ENCODE measurements around the gene DDX42.

DDX42 gene

GRCh38 chr17:63834431-63835166, 60.6 kb downstream of the DDX42 start:
- TF ChIP-seq CTCF (IDR thresholded peaks at IDR 0.05; ENCODE audit: low read depth, low read length), result peak; percentile 65
- no peak for DNase-seq (ENCODE audit: extremely low read depth, low read depth)

- no peak for TF ChIP-seq CTCF (IDR thresholded peaks at IDR 0.05; ENCODE audit: low read depth, low read length)
- DNase-seq (ENCODE audit: extremely low read depth, low read depth), result no peak
Observed at GRCh38 chr17:63835167-63835720, 61.3 kb downstream of the DDX42 start.

DNA sequence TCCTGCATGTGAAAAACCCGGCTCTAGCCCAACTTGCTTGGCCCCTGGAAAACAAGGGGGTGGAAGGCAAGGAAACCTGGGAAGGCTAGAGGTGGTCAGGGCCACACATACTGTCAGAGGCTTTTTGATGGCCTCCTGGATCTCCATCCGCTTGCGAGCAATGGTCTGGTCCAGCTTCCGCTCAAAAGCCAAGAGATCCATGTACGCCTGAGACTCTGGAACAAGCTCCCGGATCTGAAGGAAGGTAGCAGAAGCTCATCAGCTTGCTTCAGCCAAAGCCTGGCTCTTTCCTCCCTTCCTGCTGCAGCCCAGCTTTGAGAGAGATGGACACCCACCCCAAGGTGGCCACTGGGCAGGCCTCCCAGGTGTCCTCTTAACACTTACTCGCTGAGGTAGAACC, 62.8 kb downstream of the DDX42 start:
- TF ChIP-seq CTCF (IDR thresholded peaks at IDR 0.05; ENCODE audit: low read depth, low read length), result no peak
- no peak for DNase-seq (ENCODE audit: extremely low read depth, low read depth)

GRCh38 chr17:63837480-63837879, 63.5 kb downstream of the DDX42 start:
- no peak for TF ChIP-seq CTCF (IDR thresholded peaks at IDR 0.05; ENCODE audit: low read depth, low read length)

DNA sequence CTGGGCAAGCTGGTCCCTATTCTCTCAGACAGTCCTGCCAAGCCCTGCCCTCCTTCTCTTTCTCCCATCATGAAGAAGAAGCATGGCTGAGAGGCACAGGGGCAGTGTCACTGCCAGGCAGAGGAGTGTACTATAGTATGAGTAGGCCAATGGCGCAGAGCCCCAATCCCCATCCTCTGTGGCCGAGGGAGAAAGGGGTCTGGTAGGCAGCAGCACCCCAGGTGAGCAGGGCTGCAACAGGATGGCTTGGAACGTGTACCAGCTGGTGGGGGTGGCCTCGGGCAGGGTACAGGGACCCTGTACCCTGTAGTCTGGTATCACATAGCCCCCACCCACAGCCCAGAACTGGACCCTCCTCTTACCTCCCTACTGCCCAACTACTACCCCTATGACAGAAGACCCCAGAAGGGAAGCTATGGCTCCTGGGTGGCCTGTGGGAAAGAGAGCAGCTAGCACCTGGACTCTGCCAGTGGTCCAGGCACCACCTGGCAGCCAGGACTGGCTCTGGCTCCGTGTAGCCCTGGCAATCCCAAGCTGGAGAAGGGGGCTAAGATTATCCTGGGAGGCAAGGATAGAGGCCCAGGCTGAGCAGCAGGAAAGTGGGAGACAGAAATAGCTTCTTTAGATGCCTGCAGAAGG, 64.1 kb downstream of the DDX42 start:
- no peak for DNase-seq (ENCODE audit: extremely low read depth, low read depth)
- no peak for TF ChIP-seq CTCF (IDR thresholded peaks at IDR 0.05; ENCODE audit: low read depth, low read length)

More at GRCh38 chr17:63837480-63837879, 63.5 kb downstream of the DDX42 start:
- DNase-seq (ENCODE audit: extremely low read depth, low read depth), result no peak

DNA sequence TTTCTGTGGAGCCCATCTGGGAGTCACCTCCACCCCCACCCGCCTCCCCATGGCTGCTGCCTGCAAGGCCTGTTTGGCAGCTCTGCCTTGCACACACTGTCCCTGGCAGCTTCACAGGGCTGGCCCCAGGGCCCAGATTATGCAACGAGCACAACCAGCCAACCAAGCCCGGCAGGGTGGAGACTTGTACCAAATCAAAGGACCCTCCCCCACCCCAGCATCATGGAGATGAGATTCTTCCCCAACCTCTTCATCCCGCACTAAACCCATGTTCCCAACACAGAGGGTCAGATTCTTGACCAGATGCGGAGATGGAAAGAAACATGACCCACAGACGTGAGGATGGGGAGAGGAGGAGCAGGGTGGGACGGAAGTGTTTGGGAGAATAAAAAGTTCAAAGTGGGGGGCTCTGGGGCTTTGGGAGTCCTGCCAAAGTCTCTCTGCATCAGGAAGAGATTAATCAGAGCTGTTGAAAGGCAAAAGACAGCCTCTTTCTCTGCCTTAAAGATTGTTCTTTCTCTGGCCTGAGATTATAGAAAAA, 64.7 kb downstream of the DDX42 start:
- peak; percentile 66 for DNase-seq (ENCODE audit: extremely low read depth, low read depth)
- TF ChIP-seq CTCF (IDR thresholded peaks at IDR 0.05; ENCODE audit: low read depth, low read length), result no peak

All from AG09319 (cell line).